Tibial nerve (tissue), 4 donors: ENCODE measurements around the gene SRPK3. TPM values are rescaled to one million over a fixed set of nuclear protein-coding genes. Genes with fewer than 3 reads are reported as not detected.

Experiments used
- DNase-seq, 2 donors: peaks; one replicate each; pipeline ENCODE4 v3.0.0-alpha.2; 2019; ENCODE audit warnings: low spot score in 2 of 2
- H3K27ac ChIP-seq, 4 donors: fragments of 200-600 bp; sonication (generic) in 3 of 4; one replicate each; pipeline ENCODE4 v1.5.1; 2017 to 2019; ENCODE audit warnings: mild to moderate bottlenecking in 1 of 4
- H3K27me3 ChIP-seq, 2 donors: fragments of 200-600 bp; sonication (generic) in 1 of 2; one replicate each; pipeline versions ENCODE4 v1.5.1 to v1.6.0; 2017 to 2019
- H3K36me3 ChIP-seq, 3 donors: fragments of 200-600 bp; sonication (generic); one replicate each; pipeline ENCODE4 v1.5.1; 2018 to 2019
- H3K4me1 ChIP-seq, 4 donors: fragments of 200-600 bp; sonication (generic) in 3 of 4; one replicate each; pipeline ENCODE4 v1.5.1; 2017 to 2019
- H3K4me3 ChIP-seq, 4 donors: fragments of 200-600 bp; sonication (generic) in 3 of 4; one replicate each; pipeline ENCODE4 v1.5.1; 2017 to 2019; ENCODE audit warnings: mild to moderate bottlenecking in 1 of 4, moderate library complexity in 1 of 4
- H3K9me3 ChIP-seq, 4 donors: fragments of 200-600 bp; sonication (generic) in 3 of 4; one replicate each; pipeline ENCODE4 v1.5.1; 2017 to 2019
- EP300 ChIP-seq, 2 donors: sonication (generic); formaldehyde crosslinking; IDR thresholded peaks; one replicate each; pipeline ENCODE4 v1.6.1; 2017; ENCODE audit warnings: antibody characterized with exemption in 2 of 2, mild to moderate bottlenecking in 1 of 2
- POLR2A ChIP-seq, 2 donors: fragments of 450-650 bp; IDR thresholded peaks; one replicate each; pipeline ENCODE4 v1.6.1; 2017; ENCODE audit warnings: antibody characterized with exemption in 2 of 2, mild to moderate bottlenecking in 2 of 2, moderate library complexity in 2 of 2
- WGBS, 2 donors: methylation state at CpG; one replicate each; pipeline ENCODE4 v1.1.5; 2018; 5-methylcytosine and 5-hydroxymethylcytosine counted together
- total RNA-seq, 4 donors: library from RNA; depleted of rRNA; stranded (reverse); fragments of >200 nt; gene quantifications; one replicate each; pipeline ENCODE4 v1.1.0, GENCODE V29; 2016
- TF ChIP-seq, protein P1 (sequence below), 5 experiments: fragments of 200-600 bp in 3 of 5; fragments of 450-650 bp in 2 of 5; sonication (generic) in 3 of 5; IDR thresholded peaks; one replicate each; pipeline ENCODE4 v1.5.1; 2016 to 2019; ENCODE audit warnings: antibody characterized with exemption in 5 of 5, mild to moderate bottlenecking in 3 of 5, moderate library complexity in 2 of 5

Gene SRPK3
- total RNA-seq, 4 donors from 2014 or later: 0.87 to 5.1 (median 1.4) TPM

DNA sequence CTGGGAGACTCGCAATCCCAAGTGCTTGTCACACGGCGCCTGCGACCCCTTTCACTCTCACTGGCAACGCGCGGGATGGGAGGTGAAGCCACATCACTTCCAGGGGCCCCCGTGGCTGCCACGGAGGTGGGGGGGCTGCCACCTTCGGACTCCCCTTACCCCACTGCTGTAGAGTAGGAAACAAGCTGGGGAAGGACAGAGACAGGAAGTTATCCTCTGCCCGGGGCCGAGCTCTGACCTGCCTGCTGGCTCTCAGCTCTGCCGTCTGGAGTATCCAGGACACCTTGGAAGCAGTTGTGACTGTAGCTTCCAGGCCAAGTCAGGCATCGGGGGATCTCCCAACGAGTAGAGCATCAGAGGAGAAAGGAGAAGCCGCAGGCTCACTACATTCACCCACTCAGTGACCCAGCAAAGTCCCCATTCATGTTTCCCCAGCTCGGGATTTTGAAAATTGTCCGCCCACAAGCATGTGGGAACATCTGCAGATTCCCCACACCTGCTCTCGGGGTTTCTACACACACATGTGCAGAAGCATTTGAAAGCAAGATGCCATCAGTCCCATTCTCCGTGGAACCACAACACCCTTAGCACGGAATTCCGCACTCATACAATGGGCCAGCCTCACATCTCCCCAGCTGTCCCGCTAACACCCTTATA, 38.7 kb downstream of the SRPK3 start:
- H3K4me1 ChIP-seq: peaks cover 0 to 10% (median 0%) of the 10 kb centered on the region in 4 donors
- H3K9me3 ChIP-seq: no peaks in the 10 kb centered on the region
- peak overlapping the region in 1 of 4 donors; percentile 56 for H3K27ac ChIP-seq
- H3K4me3 ChIP-seq: peak overlapping the region; percentile 28 to 53 (median 31)
- H3K27me3 ChIP-seq: peaks cover 0 to 27% of the 10 kb centered on the region in 2 donors
- 54 to 60% methylated on average over 10 to 21 of the region's 23 CpGs for WGBS, 2 donors
- H3K36me3 ChIP-seq: no peaks in the 10 kb centered on the region
- no peak for TF ChIP-seq POLR2A (IDR thresholded peaks at IDR 0.05)
- TF ChIP-seq EP300 (IDR thresholded peaks at IDR 0.05): no peak
- TF ChIP-seq, protein P1, sequence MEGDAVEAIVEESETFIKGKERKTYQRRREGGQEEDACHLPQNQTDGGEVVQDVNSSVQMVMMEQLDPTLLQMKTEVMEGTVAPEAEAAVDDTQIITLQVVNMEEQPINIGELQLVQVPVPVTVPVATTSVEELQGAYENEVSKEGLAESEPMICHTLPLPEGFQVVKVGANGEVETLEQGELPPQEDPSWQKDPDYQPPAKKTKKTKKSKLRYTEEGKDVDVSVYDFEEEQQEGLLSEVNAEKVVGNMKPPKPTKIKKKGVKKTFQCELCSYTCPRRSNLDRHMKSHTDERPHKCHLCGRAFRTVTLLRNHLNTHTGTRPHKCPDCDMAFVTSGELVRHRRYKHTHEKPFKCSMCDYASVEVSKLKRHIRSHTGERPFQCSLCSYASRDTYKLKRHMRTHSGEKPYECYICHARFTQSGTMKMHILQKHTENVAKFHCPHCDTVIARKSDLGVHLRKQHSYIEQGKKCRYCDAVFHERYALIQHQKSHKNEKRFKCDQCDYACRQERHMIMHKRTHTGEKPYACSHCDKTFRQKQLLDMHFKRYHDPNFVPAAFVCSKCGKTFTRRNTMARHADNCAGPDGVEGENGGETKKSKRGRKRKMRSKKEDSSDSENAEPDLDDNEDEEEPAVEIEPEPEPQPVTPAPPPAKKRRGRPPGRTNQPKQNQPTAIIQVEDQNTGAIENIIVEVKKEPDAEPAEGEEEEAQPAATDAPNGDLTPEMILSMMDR (IDR thresholded peaks at IDR 0.05): no peak
- DNase-seq: no peak

GRCh38 chrX:153820601-153821000, 39.8 kb downstream of the SRPK3 start:
- Histone ChIP-seq H3K9me3 (no peaks in the 10 kb centered on the region), H3K36me3 (no peaks in the 10 kb centered on the region), H3K4me1 (peaks cover 0 to 10% (median 0%) of the 10 kb centered on the region in 4 donors), H3K27ac (no peak overlapping the region), H3K4me3 (no peak overlapping the region), H3K27me3 (peaks cover 0 to 31% of the 10 kb centered on the region in 2 donors)
- WGBS, 2 donors: 84 to 85% methylated on average over 7 of the region's 7 CpGs
- no peak for DNase-seq
- TF ChIP-seq EP300 (IDR thresholded peaks at IDR 0.05) (no peak), POLR2A (IDR thresholded peaks at IDR 0.05) (no peak)
- TF ChIP-seq, protein P1 (IDR thresholded peaks at IDR 0.05): no peak

DNA sequence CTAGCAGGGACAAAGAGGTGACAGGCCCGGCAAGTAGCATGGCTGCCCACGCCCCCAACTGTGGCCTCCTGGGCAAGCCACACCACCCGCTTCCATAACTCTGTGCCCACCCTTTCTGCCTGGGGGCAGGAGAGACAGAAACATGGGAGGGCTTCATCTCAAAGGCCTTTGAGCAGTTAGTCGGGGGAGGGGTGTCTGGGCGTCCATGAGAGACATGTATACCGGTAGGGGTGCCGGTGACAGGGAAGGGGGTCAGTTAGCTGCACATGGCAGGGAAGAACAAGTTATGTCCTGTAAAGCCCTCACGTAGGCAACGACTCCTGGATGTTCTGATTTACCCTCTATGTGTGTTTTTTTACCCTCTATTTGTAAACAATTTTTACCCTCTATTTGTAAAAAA, 40.2 kb downstream of the SRPK3 start:
- H3K27me3 ChIP-seq: peaks cover 0 to 31% of the 10 kb centered on the region in 2 donors
- TF ChIP-seq, protein P1 (IDR thresholded peaks at IDR 0.05): no peak
- no peak for TF ChIP-seq EP300 (IDR thresholded peaks at IDR 0.05)
- no peak for TF ChIP-seq POLR2A (IDR thresholded peaks at IDR 0.05)
- DNase-seq: no peak
- 71 to 78% methylated on average over 9 of the region's 9 CpGs for WGBS, 2 donors
- H3K4me3 ChIP-seq: no peak overlapping the region
- H3K36me3 ChIP-seq: no peaks in the 10 kb centered on the region
- H3K4me1 ChIP-seq: peaks cover 0 to 10% (median 0%) of the 10 kb centered on the region in 4 donors
- H3K27ac ChIP-seq: no peak overlapping the region
- no peaks in the 10 kb centered on the region for H3K9me3 ChIP-seq

DNA sequence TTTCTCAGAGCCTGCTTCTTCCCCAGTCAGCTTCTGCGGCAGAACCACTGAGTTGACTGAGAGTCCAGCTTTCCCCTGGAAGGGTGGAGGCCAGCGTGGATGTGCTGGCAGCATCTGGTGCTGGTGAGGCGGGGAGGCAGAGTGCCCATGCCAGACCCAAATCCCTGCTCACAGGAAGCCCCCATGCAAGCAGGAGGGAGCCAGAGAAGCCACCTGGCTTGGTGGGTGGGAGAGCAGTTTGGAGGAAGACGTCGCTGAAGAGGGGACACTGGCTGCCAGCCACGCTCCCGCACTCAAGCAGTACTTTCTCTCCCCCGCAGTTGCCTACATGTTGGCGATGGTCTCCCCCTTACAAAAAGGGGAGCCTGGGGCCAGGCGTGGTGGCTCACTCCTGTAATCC, 43.5 kb downstream of the SRPK3 start:
- Histone ChIP-seq H3K9me3 (no peaks in the 10 kb centered on the region), H3K4me3 (no peak overlapping the region), H3K36me3 (no peaks in the 10 kb centered on the region), H3K27me3 (peaks cover 0 to 23% of the 10 kb centered on the region in 2 donors), H3K4me1 (peaks cover 0 to 5% (median 0%) of the 10 kb centered on the region in 4 donors), H3K27ac (no peak overlapping the region)
- DNase-seq: no peak
- TF ChIP-seq POLR2A (IDR thresholded peaks at IDR 0.05) (no peak), EP300 (IDR thresholded peaks at IDR 0.05) (no peak)
- TF ChIP-seq, protein P1 (IDR thresholded peaks at IDR 0.05): no peak
- 88 to 89% methylated on average over 5 to 10 of the region's 10 CpGs for WGBS, 2 donors

DNA sequence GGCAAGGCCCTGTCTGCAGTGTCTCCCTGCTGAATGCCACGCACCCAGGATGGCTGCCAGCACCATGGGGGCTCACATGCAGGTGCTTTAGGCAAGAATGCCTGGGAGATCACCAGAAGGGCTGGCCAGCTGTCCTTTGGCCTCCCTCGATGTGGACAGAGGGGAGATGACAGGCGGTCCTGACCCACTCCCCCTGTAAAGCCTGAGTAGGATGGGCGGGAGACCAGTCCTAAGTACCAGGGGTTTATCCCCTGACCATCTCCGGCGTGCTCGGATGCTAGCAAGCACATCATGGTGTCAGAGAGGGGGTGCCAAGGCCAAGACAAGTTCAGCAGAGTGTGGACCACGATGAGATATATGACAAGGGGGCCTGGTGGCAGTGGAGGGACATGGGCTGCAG, 44.2 kb downstream of the SRPK3 start:
- WGBS, 2 donors: 77 to 94% methylated on average over 5 of the region's 8 CpGs

More for the DNA sequence above, 44.2 kb downstream of the SRPK3 start:
- TF ChIP-seq EP300 (IDR thresholded peaks at IDR 0.05): no peak
- TF ChIP-seq, protein P1 (IDR thresholded peaks at IDR 0.05): no peak
- no peak for TF ChIP-seq POLR2A (IDR thresholded peaks at IDR 0.05)
- H3K27ac ChIP-seq: no peak overlapping the region
- H3K27me3 ChIP-seq: peaks cover 0 to 23% of the 10 kb centered on the region in 2 donors
- DNase-seq: no peak
- H3K9me3 ChIP-seq: no peaks in the 10 kb centered on the region
- peaks cover 0 to 10% (median 0%) of the 10 kb centered on the region in 4 donors for H3K4me1 ChIP-seq
- H3K4me3 ChIP-seq: no peak overlapping the region
- no peaks in the 10 kb centered on the region for H3K36me3 ChIP-seq
